Fibroblast of lung (primary cell): Measurements from ENCODE around the gene EN2. TPM values are rescaled to one million over a fixed set of nuclear protein-coding genes. Genes with fewer than 3 reads are reported as not detected.

Source experiments
- DNase-seq, 2 donors: peaks; one replicate each; pipeline versions ENCODE4 v3.0.0 to v3.0.0-alpha.2; 2010; ENCODE audit warnings: low read depth in 2 of 2
- H2AFZ ChIP-seq: 2 replicates; pipeline ENCODE4 v1.5.1; 2012; ENCODE audit warnings: low read length, control low read depth, inconsistent platforms
- H3K27ac ChIP-seq: 2 replicates; pipeline ENCODE4 v1.5.1; 2011; ENCODE audit warnings: low read length, control low read depth; ENCODE audit not compliant: insufficient read depth
- H3K27me3 ChIP-seq: 2 replicates; pipeline ENCODE4 v1.5.1; 2011; ENCODE audit warnings: mild to moderate bottlenecking, low read length; ENCODE audit not compliant: control insufficient read depth, insufficient read depth
- H3K36me3 ChIP-seq: 2 replicates; pipeline ENCODE4 v1.5.1; 2011; ENCODE audit warnings: low read length; ENCODE audit not compliant: control insufficient read depth, insufficient read depth
- H3K4me1 ChIP-seq: 2 replicates; pipeline ENCODE4 v1.5.1; 2011; ENCODE audit warnings: low read length; ENCODE audit not compliant: control insufficient read depth, insufficient read depth; ENCODE audit errors: extremely low read depth
- H3K4me2 ChIP-seq: 2 replicates; pipeline ENCODE4 v1.5.1; 2011; ENCODE audit warnings: low read length, control low read depth; ENCODE audit not compliant: insufficient read depth; ENCODE audit errors: extremely low read depth
- H3K4me3 ChIP-seq, 4 experiments: fragments of 200-600 bp in 1 of 4; sonication (generic) in 1 of 4; replicated peaks in 1 of 4; 2 replicates each; pipeline ENCODE4 v1.5.1; 2011 to 2016; ENCODE audit warnings: low read length in 4 of 4, low read depth in 3 of 4, mild to moderate bottlenecking in 3 of 4, control low read depth in 2 of 4, inconsistent platforms in 1 of 4, mixed read lengths in 1 of 4; ENCODE audit not compliant: insufficient read depth in 1 of 4; ENCODE audit errors: control extremely low read depth in 1 of 4
- H3K79me2 ChIP-seq: 2 replicates; pipeline ENCODE4 v1.5.1; 2012; ENCODE audit warnings: mild to moderate bottlenecking, low read length, inconsistent platforms; ENCODE audit not compliant: control insufficient read depth, insufficient read depth
- H3K9ac ChIP-seq: 2 replicates; pipeline ENCODE4 v1.5.1; 2011; ENCODE audit warnings: mild to moderate bottlenecking, low read length, control low read depth; ENCODE audit not compliant: insufficient read depth
- H3K9me3 ChIP-seq: 2 replicates; pipeline ENCODE4 v1.5.1; 2012; ENCODE audit warnings: low read depth, low read length; ENCODE audit not compliant: control insufficient read depth, insufficient read depth
- H4K20me1 ChIP-seq: 2 replicates; pipeline ENCODE4 v1.5.1; 2011; ENCODE audit warnings: low read length; ENCODE audit not compliant: control insufficient read depth, insufficient read depth; ENCODE audit errors: extremely low read depth
- EZH2 ChIP-seq: IDR thresholded peaks from 2 replicates; pipeline ENCODE4 v1.5.1; 2012; ENCODE audit warnings: low read length, control low read depth, mild to moderate bottlenecking; ENCODE audit errors: missing control alignments
- polyA plus RNA-seq, 2 donors: library from polyadenylated mRNA; depleted of rRNA in 1 of 2; stranded (reverse) in 1 of 2; unstranded in 1 of 2; fragments of >200 nt; gene quantifications; 2 replicates each; pipeline ENCODE4 v1.2.1, GENCODE V29; 2011 to 2012; ENCODE audit warnings: missing spikeins in 1 of 2
- total RNA-seq: library from RNA; depleted of rRNA; stranded (reverse); fragments of >200 nt; gene quantifications from 2 replicates; pipeline ENCODE4 v1.2.1, GENCODE V29; 2014
- TF ChIP-seq, protein P1 (sequence below), 2 donors: IDR thresholded peaks in 1 of 2; conservative IDR thresholded peaks in 1 of 2; 1 replicate in 1 of 2; 2 replicates in 1 of 2; pipeline ENCODE4 v1.5.1; 2011 to 2012; ENCODE audit warnings: low read length in 2 of 2, control low read depth in 1 of 2, inconsistent platforms in 1 of 2, low read depth in 1 of 2, mild to moderate bottlenecking in 1 of 2

The EN2 gene
- total and polyA plus RNA-seq, 2 donors (not counting 1 experiment from before 2014, with no cell fraction given), result not detected

DNA sequence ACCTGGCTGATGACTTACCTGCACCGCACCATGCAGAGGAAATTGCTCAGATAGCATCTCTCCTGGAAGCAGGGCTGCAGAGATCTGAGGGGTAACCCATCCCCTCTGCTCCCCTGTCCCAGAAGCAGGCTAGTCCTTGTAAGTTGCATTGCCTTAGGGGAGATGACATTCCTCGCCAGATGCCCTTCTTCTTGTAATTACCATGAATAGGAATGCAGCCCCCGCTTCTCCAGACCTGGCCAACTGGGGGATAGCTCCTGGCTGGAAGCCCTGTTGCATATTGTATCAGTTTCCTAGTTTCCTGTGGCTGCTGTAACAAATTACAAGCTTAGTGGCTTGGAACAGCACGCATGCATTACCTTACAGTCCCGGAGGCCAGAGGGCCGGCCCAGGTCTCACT is 47.5 kb upstream of the EN2 start:
- Histone ChIP-seq H3K4me2 (no peak overlapping the region), H3K79me2 (no peaks in the 10 kb centered on the region), H3K27ac (no peak overlapping the region), H3K4me1 (no peaks in the 10 kb centered on the region), H4K20me1 (no peaks in the 10 kb centered on the region), H3K4me3 (no peak overlapping the region), H3K36me3 (no peaks in the 10 kb centered on the region), H3K9me3 (no peaks in the 10 kb centered on the region), H3K9ac (no peak overlapping the region), H2AFZ (no peak overlapping the region), H3K27me3 (no peaks in the 10 kb centered on the region)
- TF ChIP-seq, protein P1, sequence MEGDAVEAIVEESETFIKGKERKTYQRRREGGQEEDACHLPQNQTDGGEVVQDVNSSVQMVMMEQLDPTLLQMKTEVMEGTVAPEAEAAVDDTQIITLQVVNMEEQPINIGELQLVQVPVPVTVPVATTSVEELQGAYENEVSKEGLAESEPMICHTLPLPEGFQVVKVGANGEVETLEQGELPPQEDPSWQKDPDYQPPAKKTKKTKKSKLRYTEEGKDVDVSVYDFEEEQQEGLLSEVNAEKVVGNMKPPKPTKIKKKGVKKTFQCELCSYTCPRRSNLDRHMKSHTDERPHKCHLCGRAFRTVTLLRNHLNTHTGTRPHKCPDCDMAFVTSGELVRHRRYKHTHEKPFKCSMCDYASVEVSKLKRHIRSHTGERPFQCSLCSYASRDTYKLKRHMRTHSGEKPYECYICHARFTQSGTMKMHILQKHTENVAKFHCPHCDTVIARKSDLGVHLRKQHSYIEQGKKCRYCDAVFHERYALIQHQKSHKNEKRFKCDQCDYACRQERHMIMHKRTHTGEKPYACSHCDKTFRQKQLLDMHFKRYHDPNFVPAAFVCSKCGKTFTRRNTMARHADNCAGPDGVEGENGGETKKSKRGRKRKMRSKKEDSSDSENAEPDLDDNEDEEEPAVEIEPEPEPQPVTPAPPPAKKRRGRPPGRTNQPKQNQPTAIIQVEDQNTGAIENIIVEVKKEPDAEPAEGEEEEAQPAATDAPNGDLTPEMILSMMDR (conservative IDR thresholded peaks at IDR 0.05 in 1 of 2, IDR thresholded peaks at IDR 0.05 in 1 of 2; ENCODE audit: low read depth in 1 of 2, low read length in 2 of 2), result no peak
- TF ChIP-seq EZH2, result no peak
- DNase-seq, result no peak

DNA sequence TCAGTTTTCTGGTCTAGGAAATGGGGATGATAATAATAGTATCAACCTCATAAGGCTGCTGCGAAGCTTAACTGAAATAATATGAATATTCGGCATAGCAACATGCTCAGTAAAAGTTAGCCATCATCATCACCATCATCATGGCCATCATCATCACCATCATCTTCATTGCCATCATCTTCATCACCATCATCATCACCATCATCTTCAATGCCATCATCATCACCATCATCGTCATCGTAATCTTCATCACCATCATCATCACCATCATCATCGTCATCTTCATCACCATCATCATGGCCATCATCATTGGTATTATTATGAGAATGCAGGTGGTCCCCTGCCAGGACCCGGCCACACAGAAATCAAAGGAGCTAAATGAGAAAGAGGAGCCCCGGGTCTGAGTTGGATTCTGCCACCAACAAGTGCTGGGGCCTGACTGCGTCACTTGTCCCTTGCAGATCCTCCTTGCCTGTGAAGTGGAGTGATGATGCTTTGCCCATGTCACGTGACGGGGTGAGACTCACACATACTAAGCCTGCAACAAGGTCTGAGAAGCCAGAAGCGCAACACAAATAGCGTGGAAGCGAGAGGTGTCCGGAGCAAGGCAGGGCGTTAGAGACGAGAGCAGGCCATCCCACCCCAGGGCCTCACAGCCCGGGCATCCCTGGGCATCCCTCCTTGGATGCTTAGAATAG is 46.1 kb upstream of the EN2 start:
- TF ChIP-seq, protein P1 (conservative IDR thresholded peaks at IDR 0.05 in 1 of 2, IDR thresholded peaks at IDR 0.05 in 1 of 2; ENCODE audit: low read depth in 1 of 2, low read length in 2 of 2), result no peak
- TF ChIP-seq EZH2, result no peak
- H3K9me3 ChIP-seq, result no peaks in the 10 kb centered on the region
- no peak overlapping the region for H2AFZ ChIP-seq
- no peak overlapping the region for H3K4me2 ChIP-seq
- H4K20me1 ChIP-seq, result no peaks in the 10 kb centered on the region
- H3K27ac ChIP-seq, result no peak overlapping the region
- no peak overlapping the region for H3K4me3 ChIP-seq
- no peaks in the 10 kb centered on the region for H3K27me3 ChIP-seq
- DNase-seq, result no peak
- H3K9ac ChIP-seq, result no peak overlapping the region
- no peaks in the 10 kb centered on the region for H3K36me3 ChIP-seq
- H3K4me1 ChIP-seq, result no peaks in the 10 kb centered on the region
- no peaks in the 10 kb centered on the region for H3K79me2 ChIP-seq

DNA sequence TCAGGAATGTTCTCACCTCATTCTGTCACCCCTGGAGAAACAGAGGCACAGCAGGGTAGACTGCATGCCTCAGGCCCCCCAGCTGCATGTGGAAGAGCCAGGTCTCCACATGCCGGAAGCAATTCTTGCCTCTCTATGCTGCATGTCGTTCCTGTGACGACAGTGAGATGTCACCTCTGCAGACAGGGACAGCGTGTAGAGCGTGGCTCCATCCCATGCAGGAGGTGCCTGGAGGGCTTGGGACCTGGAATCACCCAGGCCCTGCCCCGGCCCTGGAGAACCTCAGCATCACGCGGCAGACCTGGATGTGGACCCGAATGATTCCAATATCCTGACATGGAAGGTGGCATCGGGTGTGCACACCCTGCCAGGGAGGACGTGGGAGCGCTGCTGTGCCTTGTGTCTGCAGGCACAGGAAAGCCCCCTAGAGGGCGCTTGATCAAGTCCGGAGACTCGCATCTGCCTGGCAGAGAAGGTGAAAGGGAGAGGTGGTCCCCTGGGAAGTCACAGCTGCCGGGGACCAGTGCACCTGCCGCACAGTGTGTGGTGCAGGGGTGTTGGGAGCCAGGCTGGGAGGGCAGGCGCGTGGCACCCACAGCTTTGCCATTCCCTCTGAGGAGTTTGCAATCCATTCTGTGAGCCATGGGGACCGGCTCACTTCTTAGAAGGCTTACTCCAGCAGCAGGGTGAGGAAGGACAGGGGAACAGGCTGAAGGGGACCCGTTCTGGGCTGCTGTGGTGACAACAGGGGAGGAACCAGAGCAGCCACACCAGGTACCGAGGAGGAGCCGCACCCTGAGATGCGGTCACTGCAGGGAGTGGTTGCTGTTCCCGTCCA is 45.3 kb upstream of the EN2 start:
- Histone ChIP-seq H3K27me3 (no peaks in the 10 kb centered on the region), H3K36me3 (no peaks in the 10 kb centered on the region), H3K4me3 (no peak overlapping the region), H3K9ac (no peak overlapping the region), H3K79me2 (no peaks in the 10 kb centered on the region), H4K20me1 (no peaks in the 10 kb centered on the region), H2AFZ (no peak overlapping the region), H3K4me2 (no peak overlapping the region), H3K9me3 (no peaks in the 10 kb centered on the region), H3K4me1 (no peaks in the 10 kb centered on the region), H3K27ac (no peak overlapping the region)
- TF ChIP-seq EZH2, result no peak
- TF ChIP-seq, protein P1 (conservative IDR thresholded peaks at IDR 0.05 in 1 of 2, IDR thresholded peaks at IDR 0.05 in 1 of 2; ENCODE audit: low read depth in 1 of 2, low read length in 2 of 2), result peak in 1 of 2 donors; percentile 33
- DNase-seq, result peak in 1 of 2 donors; percentile 2
